T-helper 17 cell (primary cell): ENCODE measurements around the gene EPG5. TPM values are rescaled to one million over a fixed set of nuclear protein-coding genes. Genes with fewer than 3 reads are reported as not detected.
A peak's percentile ranks its signal among the peaks of the same experiment; 100 is the strongest.

ENCODE experiments used
- ATAC-seq: fragments of 150-1000 bp; cut with Tn5 transposase; 2 replicates; pipeline ENCODE4 v1.10.0; 2021; ENCODE audit warnings: mild to moderate bottlenecking, moderate library complexity
- DNase-seq, 3 donors: peaks; one replicate each; pipeline versions ENCODE4 v3.0.0 to v3.0.0-alpha.2; 2020 to 2021
- H3K9me3 ChIP-seq: one replicate; pipeline ENCODE4 v1.7.0; 2013; ENCODE audit warnings: low read length, mild to moderate bottlenecking; ENCODE audit not compliant: control insufficient read depth, poor library complexity, severe bottlenecking
- H3K27ac Mint-ChIP-seq: one replicate; pipeline ENCODE4 v1.8.0; 2022; ENCODE audit warnings: mild to moderate bottlenecking, moderate library complexity, mixed read lengths
- H3K27me3 Mint-ChIP-seq: one replicate; pipeline ENCODE4 v1.8.0; 2022; ENCODE audit warnings: mixed read lengths
- H3K36me3 Mint-ChIP-seq: one replicate; pipeline ENCODE4 v1.8.0; 2022; ENCODE audit warnings: low read depth, mixed read lengths
- H3K4me1 Mint-ChIP-seq: one replicate; pipeline ENCODE4 v1.8.0; 2022; ENCODE audit warnings: mild to moderate bottlenecking, mixed read lengths
- H3K4me3 Mint-ChIP-seq: one replicate; pipeline ENCODE4 v1.8.0; 2022; ENCODE audit warnings: mild to moderate bottlenecking, moderate library complexity, mixed read lengths
- total RNA-seq, 4 donors: library from RNA in 2 of 4; stranded (reverse) in 2 of 4; gene quantifications; one replicate each; pipeline ENCODE4 v1.2.3 and lab custom pipeline; 2022 to 2026

Gene EPG5
- total RNA-seq, 2 donors from 2014 or later, result 46.6 to 76.5 TPM

- DNase-seq, result no peak
- peaks cover 6% of the 10 kb centered on the region for H3K36me3 Mint-ChIP-seq
- no peaks in the 10 kb centered on the region for H3K27me3 Mint-ChIP-seq
- H3K4me3 Mint-ChIP-seq, result no peak overlapping the region
- H3K9me3 ChIP-seq, result no peaks in the 10 kb centered on the region
- no peak for ATAC-seq
- peaks cover 6% of the 10 kb centered on the region for H3K4me1 Mint-ChIP-seq
- peak overlapping the region; percentile 37 for H3K27ac Mint-ChIP-seq
These were observed 34.4 kb downstream of the EPG5 start for GRCh38 chr18:45932708-45933107.

GRCh38 chr18:45930963-45931362 is 36.2 kb downstream of the EPG5 start:
- Mint-ChIP-seq H3K36me3 (peaks cover 10% of the 10 kb centered on the region), H3K4me3 (no peak overlapping the region), H3K27me3 (no peaks in the 10 kb centered on the region), H3K4me1 (peaks cover 11% of the 10 kb centered on the region), H3K27ac (no peak overlapping the region)
- H3K9me3 ChIP-seq, result no peaks in the 10 kb centered on the region
- DNase-seq, result no peak
- peak; percentile 69 for ATAC-seq

GRCh38 chr18:45926691-45927090 is 40.4 kb downstream of the EPG5 start:
- H3K36me3 Mint-ChIP-seq, result peaks cover 13% of the 10 kb centered on the region
- DNase-seq (no peak), ATAC-seq (no peak)
- no peaks in the 10 kb centered on the region for H3K9me3 ChIP-seq
- no peak overlapping the region for H3K27ac Mint-ChIP-seq
- no peak overlapping the region for H3K4me3 Mint-ChIP-seq
- no peaks in the 10 kb centered on the region for H3K27me3 Mint-ChIP-seq
- H3K4me1 Mint-ChIP-seq, result peaks cover 13% of the 10 kb centered on the region

DNA sequence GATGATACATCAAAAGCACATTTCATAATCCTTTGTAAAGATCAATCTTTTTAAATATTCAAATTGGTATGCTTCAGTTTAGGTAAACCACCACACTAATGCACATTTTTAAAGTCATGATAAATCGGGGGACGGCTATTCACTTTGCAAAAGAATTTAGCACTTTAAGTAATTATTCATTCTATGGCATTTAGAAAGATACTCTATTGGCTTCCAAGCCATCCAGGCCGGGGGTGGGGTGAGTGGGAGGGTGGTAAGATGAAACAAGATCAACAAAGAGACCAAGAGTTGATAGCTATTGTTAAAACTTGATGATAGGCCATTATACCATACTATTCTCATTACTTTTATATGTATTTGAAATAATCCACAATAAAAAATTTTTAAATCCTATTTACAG is 41.0 kb downstream of the EPG5 start:
- H3K27me3 Mint-ChIP-seq, result no peaks in the 10 kb centered on the region
- H3K9me3 ChIP-seq, result no peaks in the 10 kb centered on the region
- ATAC-seq, result no peak
- H3K4me1 Mint-ChIP-seq, result peaks cover 16% of the 10 kb centered on the region
- no peak overlapping the region for H3K4me3 Mint-ChIP-seq
- H3K36me3 Mint-ChIP-seq, result peaks cover 13% of the 10 kb centered on the region
- no peak for DNase-seq
- H3K27ac Mint-ChIP-seq, result no peak overlapping the region

- Mint-ChIP-seq H3K36me3 (peaks cover 16% of the 10 kb centered on the region), H3K27me3 (no peaks in the 10 kb centered on the region)
- no peak for ATAC-seq
These were observed 44.0 kb downstream of the EPG5 start for GRCh38 chr18:45923138-45923537.

DNA sequence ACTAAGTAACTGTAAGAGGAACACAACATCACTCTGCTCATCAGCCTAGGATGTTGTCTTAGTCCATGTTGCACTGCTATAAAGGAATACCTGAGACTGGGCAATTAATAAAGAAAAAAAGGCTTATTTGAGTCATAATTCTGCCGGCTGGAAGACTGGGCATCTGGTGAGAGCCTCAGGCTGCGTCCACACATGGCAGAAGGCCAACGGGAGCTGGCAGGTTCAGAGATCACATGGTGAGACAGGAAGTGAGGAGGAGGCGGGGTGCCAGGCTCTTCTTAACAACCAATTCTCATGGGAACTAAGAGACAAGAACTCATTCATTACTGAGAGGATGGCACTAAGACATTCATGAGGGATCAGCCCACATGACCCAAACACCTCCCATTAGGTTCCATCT is 46.8 kb downstream of the EPG5 start:
- no peaks in the 10 kb centered on the region for H3K27me3 Mint-ChIP-seq
- H3K36me3 Mint-ChIP-seq, result peaks cover 11% of the 10 kb centered on the region
- peak overlapping the region; percentile 80 for H3K27ac Mint-ChIP-seq
- no peak overlapping the region for H3K4me3 Mint-ChIP-seq
- H3K9me3 ChIP-seq, result no peaks in the 10 kb centered on the region
- no peak for DNase-seq
- no peak for ATAC-seq
- peaks cover 23% of the 10 kb centered on the region for H3K4me1 Mint-ChIP-seq

More at GRCh38 chr18:45923138-45923537, 44.0 kb downstream of the EPG5 start:
- no peaks in the 10 kb centered on the region for H3K9me3 ChIP-seq
- Mint-ChIP-seq H3K4me3 (no peak overlapping the region), H3K27ac (no peak overlapping the region), H3K4me1 (peaks cover 28% of the 10 kb centered on the region)
- DNase-seq, result no peak

DNA sequence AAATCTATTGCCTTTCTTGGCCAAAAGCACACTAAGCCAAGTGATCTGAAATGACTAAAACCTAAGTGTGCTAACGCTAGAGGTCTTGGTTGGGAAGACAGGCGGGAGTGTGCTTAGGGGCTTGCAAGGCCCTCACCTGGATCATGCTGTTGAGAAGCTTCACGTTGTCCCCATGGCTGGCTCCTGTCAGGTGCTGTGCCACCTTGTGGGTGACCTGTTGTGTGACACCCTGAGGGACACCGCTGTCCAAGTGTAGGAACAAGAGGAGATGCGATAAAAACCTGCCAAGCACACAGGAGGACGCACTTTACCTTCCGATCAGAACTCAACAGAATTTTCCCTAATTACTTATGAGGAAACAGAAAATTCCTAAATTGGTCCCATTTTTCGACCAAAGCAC is 50.8 kb downstream of the EPG5 start:
- Mint-ChIP-seq H3K27me3 (no peaks in the 10 kb centered on the region), H3K4me1 (peaks cover 17% of the 10 kb centered on the region), H3K4me3 (no peak overlapping the region), H3K27ac (no peak overlapping the region), H3K36me3 (peaks cover 15% of the 10 kb centered on the region)
- no peak for DNase-seq
- no peaks in the 10 kb centered on the region for H3K9me3 ChIP-seq
- ATAC-seq, result peak; percentile 37

GRCh38 chr18:45913276-45913675 is 53.9 kb downstream of the EPG5 start:
- H3K4me1 Mint-ChIP-seq, result peaks cover 5% of the 10 kb centered on the region
- no peaks in the 10 kb centered on the region for H3K9me3 ChIP-seq
- no peak for ATAC-seq
- no peak for DNase-seq
- peaks cover 14% of the 10 kb centered on the region for H3K36me3 Mint-ChIP-seq
- H3K4me3 Mint-ChIP-seq, result no peak overlapping the region
- peak overlapping the region; percentile 88 for H3K27ac Mint-ChIP-seq
- H3K27me3 Mint-ChIP-seq, result no peaks in the 10 kb centered on the region

DNA sequence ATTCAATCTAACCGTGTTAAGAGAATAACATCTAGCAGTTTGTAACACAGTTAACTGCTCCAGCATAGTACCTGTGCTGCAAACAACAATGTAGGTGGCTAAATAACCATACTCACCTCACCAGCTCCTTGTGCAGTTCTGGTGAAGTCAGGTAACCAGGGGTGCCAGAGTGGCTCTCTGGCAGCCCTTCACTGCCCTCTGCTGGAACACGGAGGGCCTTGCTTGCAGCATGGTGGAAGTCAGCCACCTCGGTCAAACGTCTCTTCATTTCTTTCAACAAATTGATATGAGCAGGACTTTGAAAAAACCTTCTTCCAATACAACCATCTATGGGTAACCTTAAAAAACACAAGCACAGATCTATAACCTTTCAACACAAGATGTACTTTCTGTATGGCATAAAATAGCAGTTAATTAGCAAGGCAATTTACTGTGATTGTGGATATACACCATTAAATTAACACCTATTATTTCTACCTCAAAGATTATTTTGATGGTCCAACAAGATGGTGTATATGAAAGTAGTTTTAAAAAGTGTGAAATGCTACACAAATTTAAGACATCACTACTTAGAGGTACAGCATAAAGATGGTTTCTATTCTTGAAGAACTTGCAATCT is 56.6 kb downstream of the EPG5 start:
- H3K27ac Mint-ChIP-seq, result no peak overlapping the region
- ATAC-seq (peak; percentile 92), DNase-seq (peak; percentile 28 to 53 (median 29))

GRCh38 chr18:45901654-45902210 is 65.4 kb downstream of the EPG5 start:
- Mint-ChIP-seq H3K36me3 (peaks cover 21% of the 10 kb centered on the region), H3K4me1 (peaks cover 10% of the 10 kb centered on the region), H3K27me3 (no peaks in the 10 kb centered on the region), H3K4me3 (no peak overlapping the region), H3K27ac (peak overlapping the region; percentile 39)
- DNase-seq (no peak), ATAC-seq (no peak)
- no peaks in the 10 kb centered on the region for H3K9me3 ChIP-seq

More for the DNA sequence above, 56.6 kb downstream of the EPG5 start:
- H3K9me3 ChIP-seq, result no peaks in the 10 kb centered on the region
- no peaks in the 10 kb centered on the region for H3K27me3 Mint-ChIP-seq
- no peak overlapping the region for H3K4me3 Mint-ChIP-seq
- H3K36me3 Mint-ChIP-seq, result peaks cover 26% of the 10 kb centered on the region
- H3K4me1 Mint-ChIP-seq, result peaks cover 11% of the 10 kb centered on the region

GRCh38 chr18:45900623-45901022 is 66.5 kb downstream of the EPG5 start:
- Mint-ChIP-seq H3K27ac (peak overlapping the region; percentile 39), H3K36me3 (peaks cover 15% of the 10 kb centered on the region), H3K4me3 (no peak overlapping the region), H3K27me3 (no peaks in the 10 kb centered on the region), H3K4me1 (peaks cover 4% of the 10 kb centered on the region)
- no peaks in the 10 kb centered on the region for H3K9me3 ChIP-seq
- ATAC-seq (no peak), DNase-seq (no peak)

GRCh38 chr18:45896991-45897390 is 70.1 kb downstream of the EPG5 start:
- ATAC-seq (no peak), DNase-seq (no peak)
- H3K27me3 Mint-ChIP-seq, result no peaks in the 10 kb centered on the region
- no peaks in the 10 kb centered on the region for H3K9me3 ChIP-seq
- peaks cover 24% of the 10 kb centered on the region for H3K36me3 Mint-ChIP-seq
- H3K4me3 Mint-ChIP-seq, result no peak overlapping the region
- peak overlapping the region; percentile 79 for H3K27ac Mint-ChIP-seq
- H3K4me1 Mint-ChIP-seq, result peaks cover 15% of the 10 kb centered on the region

- no peak overlapping the region for H3K4me3 Mint-ChIP-seq
- H3K36me3 Mint-ChIP-seq, result peaks cover 24% of the 10 kb centered on the region
- H3K27ac Mint-ChIP-seq, result peak overlapping the region; percentile 51
- no peaks in the 10 kb centered on the region for H3K9me3 ChIP-seq
- no peak for ATAC-seq
- no peak for DNase-seq
- peaks cover 13% of the 10 kb centered on the region for H3K4me1 Mint-ChIP-seq
- no peaks in the 10 kb centered on the region for H3K27me3 Mint-ChIP-seq
These were observed 70.7 kb downstream of the EPG5 start for GRCh38 chr18:45896452-45896851.

DNA sequence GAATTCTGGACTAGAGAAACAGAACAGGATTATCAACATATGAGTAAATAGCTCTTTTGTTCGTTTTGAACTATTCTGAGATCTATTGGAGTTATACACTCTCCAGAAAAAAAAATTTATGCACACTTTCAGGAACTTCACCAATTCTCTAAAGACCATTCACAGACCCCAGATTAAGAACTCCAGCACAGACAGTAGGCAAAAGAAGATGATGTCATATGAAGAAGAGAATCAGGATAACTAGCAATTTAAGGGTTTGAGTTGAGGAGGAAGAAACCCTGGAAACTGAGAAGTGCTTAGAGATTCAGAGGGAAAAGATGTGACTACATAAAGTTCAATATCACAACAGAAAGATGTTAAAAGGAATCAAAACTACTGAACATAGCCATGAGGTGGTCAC is 71.8 kb downstream of the EPG5 start:
- H3K9me3 ChIP-seq, result no peaks in the 10 kb centered on the region
- Mint-ChIP-seq H3K4me1 (peaks cover 16% of the 10 kb centered on the region), H3K27ac (peak overlapping the region; percentile 81), H3K36me3 (peaks cover 24% of the 10 kb centered on the region), H3K27me3 (no peaks in the 10 kb centered on the region), H3K4me3 (no peak overlapping the region)
- no peak for ATAC-seq
- no peak for DNase-seq
